Astrocyte of the cerebellum (primary cell): Measurements from ENCODE around the gene DVL1.

Source experiments
- DNase-seq: peaks from one replicate; pipeline ENCODE4 v3.0.0-alpha.2; 2011; ENCODE audit warnings: low read depth
- H3K4me3 ChIP-seq: 2 replicates; pipeline ENCODE4 v1.5.1; 2011; ENCODE audit warnings: mild to moderate bottlenecking, low read depth, low read length, moderate library complexity
- in situ Hi-C: cut with HindIII; loops from 2 replicates; pipeline ENCODE4 v1.10.0; 2017; ENCODE audit warnings: low sequenced_read_pairs
- TF ChIP-seq, protein P1 (sequence below): IDR thresholded peaks from 2 replicates; pipeline ENCODE4 v1.5.1; 2012; ENCODE audit warnings: low read length, low read depth, moderate library complexity, mild to moderate bottlenecking; ENCODE audit errors: missing control alignments

The DVL1 gene

DNA sequence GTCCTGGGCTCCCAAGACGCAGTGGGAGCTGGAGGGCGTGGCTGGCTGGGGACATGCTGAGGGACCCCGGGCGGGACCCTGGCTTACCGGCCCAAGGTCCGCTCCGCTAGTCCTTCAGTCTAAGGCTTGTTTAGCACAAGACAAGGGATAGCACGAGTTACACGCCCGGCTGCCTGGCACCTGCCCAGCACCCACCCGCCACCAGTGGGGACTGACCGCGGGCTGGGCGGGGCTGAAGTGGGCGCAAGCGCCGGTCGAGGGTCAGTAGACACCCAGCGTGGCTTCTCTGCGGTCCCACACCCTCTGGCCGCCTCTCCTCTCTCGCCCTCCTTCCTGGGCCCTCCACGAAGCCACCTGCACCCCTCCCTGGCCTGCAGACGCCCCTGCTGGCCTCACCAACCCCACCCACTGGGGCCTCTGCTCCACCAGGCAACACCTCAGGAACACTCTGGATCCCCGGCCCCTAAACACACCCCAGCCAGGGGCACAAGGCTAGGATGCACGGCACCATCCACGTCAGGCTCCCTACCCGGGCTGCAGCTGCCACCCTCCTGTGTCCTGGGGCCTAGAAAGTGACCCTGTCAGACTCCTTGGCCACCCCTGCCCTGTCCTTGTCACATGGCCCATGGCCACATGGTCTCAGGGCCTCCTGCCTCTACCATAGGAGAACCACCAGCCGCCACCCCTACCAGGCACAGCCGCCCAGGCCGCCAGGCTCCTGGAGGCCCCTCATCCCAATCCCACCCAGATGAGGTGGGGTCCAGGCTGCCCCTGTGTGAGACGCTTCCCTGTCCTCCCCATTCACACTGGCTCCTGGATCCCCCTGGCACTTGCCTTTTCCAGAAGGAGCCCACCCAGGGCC, 12.1 kb downstream of the DVL1 start:
- in situ Hi-C loops = no loop called here
- DNase-seq = no peak
- TF ChIP-seq, protein P1, sequence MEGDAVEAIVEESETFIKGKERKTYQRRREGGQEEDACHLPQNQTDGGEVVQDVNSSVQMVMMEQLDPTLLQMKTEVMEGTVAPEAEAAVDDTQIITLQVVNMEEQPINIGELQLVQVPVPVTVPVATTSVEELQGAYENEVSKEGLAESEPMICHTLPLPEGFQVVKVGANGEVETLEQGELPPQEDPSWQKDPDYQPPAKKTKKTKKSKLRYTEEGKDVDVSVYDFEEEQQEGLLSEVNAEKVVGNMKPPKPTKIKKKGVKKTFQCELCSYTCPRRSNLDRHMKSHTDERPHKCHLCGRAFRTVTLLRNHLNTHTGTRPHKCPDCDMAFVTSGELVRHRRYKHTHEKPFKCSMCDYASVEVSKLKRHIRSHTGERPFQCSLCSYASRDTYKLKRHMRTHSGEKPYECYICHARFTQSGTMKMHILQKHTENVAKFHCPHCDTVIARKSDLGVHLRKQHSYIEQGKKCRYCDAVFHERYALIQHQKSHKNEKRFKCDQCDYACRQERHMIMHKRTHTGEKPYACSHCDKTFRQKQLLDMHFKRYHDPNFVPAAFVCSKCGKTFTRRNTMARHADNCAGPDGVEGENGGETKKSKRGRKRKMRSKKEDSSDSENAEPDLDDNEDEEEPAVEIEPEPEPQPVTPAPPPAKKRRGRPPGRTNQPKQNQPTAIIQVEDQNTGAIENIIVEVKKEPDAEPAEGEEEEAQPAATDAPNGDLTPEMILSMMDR = no peak
- H3K4me3 ChIP-seq = no peak overlapping the region

DNA sequence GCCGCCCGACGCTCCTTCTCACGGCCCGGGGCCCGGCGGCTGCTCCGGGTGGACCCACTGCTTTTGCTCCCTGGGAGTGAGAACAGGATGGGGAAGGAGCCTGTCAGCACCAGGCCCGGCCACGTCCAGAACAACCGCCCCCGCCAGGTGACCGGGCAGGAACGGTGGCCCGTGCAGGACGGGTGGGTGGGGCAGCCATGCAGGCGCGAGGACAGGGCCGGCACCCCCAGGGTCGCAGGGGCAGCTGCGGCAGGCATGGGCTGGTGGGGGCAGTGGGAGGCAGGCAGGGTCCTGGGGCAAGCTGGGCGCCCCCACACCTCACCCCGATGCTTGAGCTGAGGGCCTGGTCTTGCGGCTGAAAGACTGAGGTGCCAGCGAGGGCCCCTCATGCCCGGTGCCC, 12.8 kb downstream of the DVL1 start:
- no peak overlapping the region for H3K4me3 ChIP-seq
- TF ChIP-seq, protein P1 = no peak
- no peak for DNase-seq
- in situ Hi-C loops = no loop called here

DNA sequence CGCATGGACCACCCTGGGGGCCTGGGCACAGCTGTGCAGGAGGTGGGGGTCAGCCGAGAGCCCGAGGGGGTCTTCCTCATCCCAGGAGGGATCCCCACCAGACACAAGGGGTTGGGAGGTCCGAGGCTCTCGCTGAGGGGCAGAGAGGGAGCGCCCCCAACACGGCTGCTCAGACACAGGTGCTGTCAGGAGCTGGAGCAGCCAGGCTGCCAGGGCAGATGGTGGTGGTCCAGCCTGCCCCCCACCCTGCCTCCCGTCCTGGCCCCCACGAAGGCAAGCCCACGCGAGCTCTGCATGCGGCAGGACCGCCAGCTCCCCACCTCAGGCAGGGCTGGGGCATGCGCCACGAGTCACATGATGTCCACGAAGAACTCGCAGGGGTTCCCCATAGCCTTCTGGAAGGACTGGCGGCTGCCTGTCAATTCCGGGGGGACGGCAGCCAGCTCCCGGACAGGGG, 13.4 kb downstream of the DVL1 start:
- no peak overlapping the region for H3K4me3 ChIP-seq
- TF ChIP-seq, protein P1 = no peak
- in situ Hi-C loops = no loop called here
- no peak for DNase-seq

DNA sequence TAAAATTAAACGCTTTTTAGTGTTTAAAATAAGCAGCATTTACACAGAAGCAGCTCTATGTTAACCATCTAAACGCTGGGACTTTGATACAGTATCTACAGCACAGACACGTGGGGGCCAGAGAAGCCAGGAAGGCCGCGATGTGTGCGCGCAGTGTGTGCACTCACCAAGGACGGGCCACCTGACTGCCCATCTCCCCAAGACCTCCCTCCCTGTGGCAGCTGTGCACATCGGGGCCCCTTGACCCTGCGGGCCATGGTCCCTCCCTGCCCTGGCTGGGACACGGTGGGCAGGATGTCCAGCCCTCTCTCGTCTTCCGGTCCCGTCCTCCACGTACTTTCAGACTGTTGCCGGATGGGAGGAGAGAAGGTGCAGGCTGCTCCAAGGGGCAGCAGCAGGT, 13.9 kb downstream of the DVL1 start:
- TF ChIP-seq, protein P1 = no peak
- no peak for DNase-seq
- in situ Hi-C loops = no loop called here
- no peak overlapping the region for H3K4me3 ChIP-seq

DNA sequence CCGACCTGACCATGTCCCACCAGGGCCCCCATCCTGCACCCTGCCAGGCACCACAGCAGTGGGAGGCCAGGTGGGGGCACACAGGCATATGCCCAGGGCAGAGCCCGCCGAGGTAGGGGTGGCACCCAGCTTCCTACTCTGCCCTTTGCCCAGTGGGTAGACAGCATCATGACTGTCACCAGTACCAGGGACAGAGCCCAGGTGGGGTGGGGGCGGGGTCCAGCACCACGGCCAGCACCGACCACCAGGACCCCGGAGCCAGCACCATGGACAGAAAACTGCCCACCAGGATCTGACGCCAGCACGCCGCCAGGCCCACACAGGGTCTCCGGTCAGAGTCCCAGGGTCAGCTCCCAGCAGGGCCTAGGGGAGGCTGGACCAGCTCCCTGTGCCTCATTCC, 14.4 kb downstream of the DVL1 start:
- TF ChIP-seq, protein P1 = no peak

DNA sequence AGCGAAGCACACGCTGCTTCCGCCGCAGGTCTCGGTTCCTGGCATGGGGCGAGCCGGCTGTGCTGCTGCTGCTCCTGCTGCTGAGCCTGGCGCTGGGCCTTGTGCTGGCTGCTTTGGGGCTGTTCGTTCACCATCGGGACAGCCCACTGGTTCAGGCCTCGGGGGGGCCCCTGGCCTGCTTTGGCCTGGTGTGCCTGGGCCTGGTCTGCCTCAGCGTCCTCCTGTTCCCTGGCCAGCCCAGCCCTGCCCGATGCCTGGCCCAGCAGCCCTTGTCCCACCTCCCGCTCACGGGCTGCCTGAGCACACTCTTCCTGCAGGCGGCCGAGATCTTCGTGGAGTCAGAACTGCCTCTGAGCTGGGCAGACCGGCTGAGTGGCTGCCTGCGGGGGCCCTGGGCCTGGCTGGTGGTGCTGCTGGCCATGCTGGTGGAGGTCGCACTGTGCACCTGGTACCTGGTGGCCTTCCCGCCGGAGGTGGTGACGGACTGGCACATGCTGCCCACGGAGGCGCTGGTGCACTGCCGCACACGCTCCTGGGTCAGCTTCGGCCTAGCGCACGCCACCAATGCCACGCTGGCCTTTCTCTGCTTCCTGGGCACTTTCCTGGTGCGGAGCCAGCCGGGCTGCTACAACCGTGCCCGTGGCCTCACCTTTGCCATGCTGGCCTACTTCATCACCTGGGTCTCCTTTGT, 15.5 kb downstream of the DVL1 start:
- TF ChIP-seq, protein P1 = no peak
- H3K4me3 ChIP-seq = no peak overlapping the region
- in situ Hi-C loops = no loop called here
- DNase-seq = no peak

More for the DNA sequence above, 14.4 kb downstream of the DVL1 start:
- in situ Hi-C loops = no loop called here
- H3K4me3 ChIP-seq = no peak overlapping the region
- no peak for DNase-seq
